HT-29 (cell line): ENCODE measurements around the gene PKD1. TPM values are rescaled to one million over a fixed set of nuclear protein-coding genes. Genes with fewer than 3 reads are reported as not detected.

ENCODE experiments used
- DNase-seq: peaks from one replicate; pipeline ENCODE4 v3.0.0-alpha.2; 2015; ENCODE audit warnings: low spot score
- total RNA-seq: library from RNA; depleted of rRNA; stranded (reverse); fragments of >200 nt; shearing (Covaris generic); gene quantifications from 2 replicates; pipeline ENCODE4 v1.2.3, GENCODE V29; 2014

Gene PKD1
- total RNA-seq, 1 experiment from 2014 or later: 74.7 TPM

- no peak for DNase-seq
Observed at GRCh38 chr16:2077016-2077415, 58.7 kb downstream of the PKD1 start.

- DNase-seq: no peak
Observed at GRCh38 chr16:2076072-2076865, 59.4 kb downstream of the PKD1 start.

DNA sequence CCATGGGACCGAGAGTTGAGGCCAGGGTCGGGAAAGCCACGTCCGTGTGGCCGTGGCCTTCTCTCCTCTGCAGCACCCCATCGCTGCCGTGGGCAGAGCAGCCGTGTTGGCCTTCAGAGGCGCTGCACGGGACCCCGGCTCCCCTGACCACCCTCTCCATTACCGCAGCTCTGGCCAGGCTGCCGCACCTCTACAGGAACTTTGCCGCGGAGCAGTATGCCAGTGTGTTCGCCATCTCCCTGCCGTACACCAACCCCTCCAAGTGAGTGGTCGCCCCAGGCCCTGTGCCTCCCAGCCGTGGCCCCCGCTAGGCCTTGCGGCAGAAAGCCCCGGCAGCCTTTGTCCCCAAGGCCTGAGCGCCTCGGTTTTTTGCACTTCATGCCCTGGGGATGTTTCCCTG is 60.1 kb downstream of the PKD1 start:
- no peak for DNase-seq

DNA sequence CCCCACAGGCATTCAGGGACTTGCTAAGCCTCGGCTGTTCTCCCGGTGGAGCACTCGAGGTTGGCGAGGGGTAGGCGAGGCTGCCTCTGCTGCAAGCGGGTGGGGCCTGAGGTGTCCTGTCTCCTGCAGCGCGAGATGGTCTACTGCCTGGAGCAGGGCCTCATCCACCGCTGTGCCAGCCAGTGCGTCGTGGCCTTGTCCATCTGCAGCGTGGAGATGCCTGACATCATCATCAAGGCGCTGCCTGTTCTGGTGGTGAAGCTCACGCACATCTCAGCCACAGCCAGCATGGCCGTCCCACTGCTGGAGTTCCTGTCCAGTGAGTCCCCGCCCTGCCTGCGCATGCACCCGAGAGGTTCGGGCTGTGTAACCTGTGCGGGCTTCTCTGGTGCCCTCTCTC is 61.6 kb downstream of the PKD1 start:
- DNase-seq: no peak

GRCh38 chr16:2072926-2073325 is 62.8 kb downstream of the PKD1 start:
- DNase-seq: no peak

- DNase-seq: no peak
Observed at GRCh38 chr16:2071454-2072202, 64.1 kb downstream of the PKD1 start.

DNA sequence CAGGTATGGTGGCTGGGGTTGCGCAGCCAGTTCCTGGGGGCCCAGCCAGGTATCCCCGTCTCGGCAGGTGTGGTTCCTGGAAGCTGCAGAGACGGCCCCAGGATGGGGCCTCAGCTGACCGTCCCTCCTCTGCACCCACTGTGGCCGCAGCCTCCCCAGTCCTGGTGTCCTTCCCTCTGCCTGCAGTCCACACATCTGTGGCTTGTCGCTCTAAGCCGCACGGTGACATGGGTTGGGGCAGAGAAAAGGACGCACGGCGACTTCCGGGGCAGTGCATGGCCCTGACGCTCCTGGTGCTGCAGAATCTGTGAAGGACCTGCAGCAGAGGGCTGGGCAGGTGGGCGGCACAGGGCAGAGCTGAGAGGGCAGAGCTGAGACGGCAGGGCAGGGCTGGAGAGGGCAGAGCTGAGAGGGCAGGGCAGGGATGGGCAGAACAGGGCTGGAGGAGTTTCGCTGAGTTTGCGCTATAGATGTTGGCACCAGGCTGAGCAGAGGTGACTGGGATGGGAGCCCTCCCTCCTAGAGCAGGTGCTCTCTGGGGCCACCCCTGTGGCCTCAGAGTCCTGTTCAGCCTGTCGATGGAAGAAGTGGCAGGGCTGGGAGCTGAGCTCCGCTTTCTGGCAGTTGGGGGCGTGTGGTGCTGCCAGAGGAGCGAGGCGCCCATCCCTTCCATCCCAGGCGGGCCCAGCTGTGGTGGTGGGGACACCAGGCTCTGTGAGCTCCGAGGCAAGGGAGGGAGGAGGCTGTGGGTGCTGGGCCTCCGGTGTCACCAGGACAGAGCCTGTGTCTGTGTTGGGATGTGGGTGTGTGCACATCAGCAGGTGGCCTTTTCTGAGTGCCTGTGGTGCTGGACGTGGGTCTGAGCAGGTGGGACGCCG is 64.9 kb downstream of the PKD1 start:
- DNase-seq: no peak

DNA sequence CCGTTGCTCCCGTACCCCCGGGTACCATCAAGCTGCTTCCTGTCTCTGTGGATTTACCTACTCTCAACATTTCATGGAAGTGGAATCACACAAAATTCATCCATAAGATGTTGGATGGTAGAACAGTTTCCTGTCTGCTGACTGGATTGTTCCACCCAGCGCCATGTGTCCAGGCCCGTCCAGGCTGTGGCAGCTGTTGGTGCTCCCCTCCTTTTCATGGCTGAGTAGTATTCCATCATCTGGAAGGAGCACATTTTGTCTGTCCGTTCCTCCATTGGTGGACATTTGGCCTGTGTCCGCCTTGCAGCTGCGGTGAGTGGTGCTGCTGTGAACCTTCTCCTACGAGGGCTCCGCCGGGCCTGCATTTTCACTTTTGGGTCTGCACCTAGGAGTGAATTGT is 69.6 kb downstream of the PKD1 start:
- DNase-seq: no peak

- DNase-seq: no peak
Observed at GRCh38 chr16:2064368-2064945, 71.2 kb downstream of the PKD1 start.

- no peak for DNase-seq
Observed at GRCh38 chr16:2063861-2064260, 71.8 kb downstream of the PKD1 start.

DNA sequence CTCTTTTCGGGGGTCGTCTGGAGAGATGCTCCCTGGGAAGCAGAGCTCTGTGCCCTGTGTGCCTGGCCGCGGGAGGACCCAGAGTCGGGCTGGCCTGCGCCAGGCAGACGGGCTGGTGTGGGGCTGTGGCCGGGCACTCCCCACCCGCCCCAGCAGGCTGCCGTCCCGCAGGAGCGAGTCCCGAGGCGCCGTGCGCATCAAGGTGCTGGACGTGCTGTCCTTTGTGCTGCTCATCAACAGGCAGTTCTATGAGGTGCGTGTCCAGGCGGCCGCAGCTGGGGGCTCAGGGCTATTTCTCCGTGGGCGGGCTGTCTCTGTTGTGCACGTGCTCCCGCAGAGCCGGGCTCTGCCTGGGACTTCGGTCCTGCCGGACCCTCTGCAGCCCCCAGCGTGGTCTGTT is 72.9 kb downstream of the PKD1 start:
- no peak for DNase-seq

DNA sequence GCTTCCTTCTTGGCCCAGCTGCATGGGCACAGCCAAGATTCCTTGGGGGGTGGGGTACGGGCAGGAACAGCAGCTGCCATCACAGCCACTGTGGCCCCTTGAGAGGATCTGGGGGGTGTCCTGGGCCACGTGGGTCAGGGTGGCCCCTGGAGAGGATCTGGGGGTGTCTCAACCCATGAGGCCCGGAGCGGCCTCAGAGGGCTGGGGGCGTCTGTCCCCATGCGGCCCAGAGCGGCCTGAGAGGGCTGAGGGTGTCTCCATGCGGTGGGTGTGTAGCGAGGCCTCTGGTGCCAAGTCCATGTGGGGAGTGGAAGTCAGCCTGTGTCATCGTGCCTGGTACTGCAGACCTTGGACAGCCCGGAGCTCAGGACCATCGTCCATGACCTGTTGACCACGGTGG is 74.2 kb downstream of the PKD1 start:
- DNase-seq: no peak

- DNase-seq: no peak
Observed at GRCh38 chr16:2061023-2061422, 74.7 kb downstream of the PKD1 start.

- DNase-seq: no peak
Observed at GRCh38 chr16:2060346-2060745, 75.4 kb downstream of the PKD1 start.

GRCh38 chr16:2058872-2059271 is 76.8 kb downstream of the PKD1 start:
- DNase-seq: no peak

- DNase-seq: no peak
Observed at GRCh38 chr16:2058420-2058819, 77.3 kb downstream of the PKD1 start.

DNA sequence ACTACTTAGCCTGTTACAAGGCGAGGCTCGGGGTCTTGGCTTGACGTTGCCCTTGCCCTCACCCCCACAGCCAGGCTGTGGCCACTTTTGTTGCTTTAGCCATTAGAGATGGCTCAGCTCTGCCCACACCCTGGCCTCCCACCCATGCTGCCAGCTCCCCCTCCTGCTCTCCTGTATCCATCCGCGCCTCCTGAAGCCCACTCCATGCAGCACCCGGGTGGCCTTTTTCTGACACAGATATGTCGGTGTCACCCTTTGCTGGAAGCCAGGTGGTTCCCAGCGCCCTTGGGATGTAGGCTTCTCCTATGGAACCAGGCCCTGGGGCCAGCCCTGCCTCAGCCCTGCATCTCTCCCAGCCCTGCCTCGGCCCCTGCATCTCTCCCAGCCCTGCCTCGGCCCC is 78.3 kb downstream of the PKD1 start:
- no peak for DNase-seq

DNA sequence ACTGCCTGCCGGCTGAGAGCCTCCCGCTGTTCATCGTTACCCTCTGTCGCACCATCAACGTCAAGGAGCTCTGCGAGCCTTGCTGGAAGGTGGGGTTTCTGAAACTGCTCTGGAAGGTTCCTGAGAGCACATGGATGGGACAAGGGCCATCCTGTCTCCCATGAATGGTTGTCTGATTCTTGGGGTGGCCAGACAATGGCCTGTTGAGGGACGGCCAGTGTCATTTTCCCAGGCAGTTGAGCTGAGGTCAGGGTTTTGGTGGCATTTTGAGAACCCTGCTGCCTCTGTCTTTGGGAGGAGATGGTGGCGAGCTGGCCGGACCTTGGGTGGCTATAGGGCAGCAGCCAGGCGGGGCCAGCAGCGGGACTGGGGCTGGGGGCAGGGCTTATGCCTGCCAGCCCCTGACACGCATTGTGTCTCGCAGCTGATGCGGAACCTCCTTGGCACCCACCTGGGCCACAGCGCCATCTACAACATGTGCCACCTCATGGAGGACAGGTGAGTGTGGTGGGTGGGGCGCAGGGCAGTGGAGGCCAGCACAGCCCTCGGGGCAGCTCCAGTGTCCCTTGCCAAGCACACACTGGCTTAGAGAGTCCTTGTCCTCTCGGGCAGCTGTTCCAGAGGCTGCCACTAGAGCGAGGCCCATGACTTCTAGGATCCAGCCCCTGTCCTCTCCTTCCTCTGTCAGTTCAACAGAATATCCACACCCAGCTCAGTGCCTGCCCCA is 78.9 kb downstream of the PKD1 start:
- peak; percentile 65 for DNase-seq

DNA sequence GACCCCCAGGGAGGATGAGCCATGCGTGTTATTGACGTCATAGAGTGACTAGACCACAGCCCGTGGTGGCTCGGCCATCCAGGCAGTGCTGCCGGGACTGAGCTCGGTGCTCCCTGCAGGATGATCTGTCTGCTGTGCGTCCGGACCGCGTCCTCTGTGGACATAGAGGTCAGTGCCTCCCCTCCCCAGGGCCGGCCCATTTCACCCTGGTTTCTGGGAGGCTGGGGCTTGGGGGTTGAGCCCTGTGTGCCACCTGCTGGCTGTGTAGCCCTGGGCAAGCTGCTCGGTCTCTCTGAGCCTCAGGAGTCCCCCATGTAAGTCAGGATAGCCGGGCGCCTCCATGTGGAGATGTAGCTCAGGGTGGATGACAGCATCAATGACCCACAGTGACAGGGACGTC is 79.6 kb downstream of the PKD1 start:
- DNase-seq: peak; percentile 56

DNA sequence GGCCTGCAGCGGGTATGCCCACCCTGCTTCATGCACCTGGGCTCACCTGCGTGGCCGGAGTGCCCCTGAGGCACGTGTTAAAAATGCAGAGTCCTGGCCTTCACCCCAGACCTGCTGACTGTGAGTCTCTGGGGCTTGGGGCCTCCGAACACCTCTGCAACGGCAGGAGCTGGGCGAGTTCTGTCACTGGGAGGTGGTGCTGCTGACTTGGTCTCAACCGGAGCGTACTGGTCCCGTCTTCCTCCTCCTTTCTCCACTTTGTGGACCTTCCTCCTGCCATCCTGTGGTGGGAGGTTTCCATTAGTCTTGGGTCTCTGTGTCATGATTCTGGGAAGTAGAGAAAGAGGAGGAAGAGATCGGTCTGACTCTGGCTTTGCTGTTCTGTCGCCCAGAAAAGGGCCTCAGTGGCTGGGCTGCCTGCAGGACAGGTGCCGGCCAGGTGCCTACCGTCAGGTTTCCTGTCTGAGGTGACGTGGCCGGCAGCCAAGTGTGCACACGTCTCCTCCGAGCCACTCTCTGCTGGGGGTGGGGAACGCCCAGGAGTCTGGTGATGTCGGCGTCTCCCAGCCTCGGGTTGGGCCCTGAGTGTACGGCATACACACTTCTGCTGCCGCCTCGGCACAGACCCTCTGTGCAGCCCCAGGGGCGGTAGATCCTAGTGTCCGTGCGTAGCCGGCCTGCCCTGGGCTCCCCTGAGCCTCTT is 81.0 kb downstream of the PKD1 start:
- DNase-seq: peak; percentile 56
